GM18909 (cell line): Measurements from ENCODE around the gene CHI3L2.

Source experiments
- ATAC-seq: cut with Tn5 transposase; IDR thresholded peaks from one replicate; pipeline ENCODE4 v1.9.1; 2021; ENCODE audit warnings: mild to moderate bottlenecking; ENCODE audit not compliant: unreplicated experiment, poor library complexity

The CHI3L2 gene

GRCh38 chr1:111218701-111219556 lies 8.6 kb upstream of the CHI3L2 start:
- ATAC-seq, result no peak

- ATAC-seq, result peak; percentile 29
Observed at GRCh38 chr1:111219557-111220286, 7.8 kb upstream of the CHI3L2 start.

GRCh38 chr1:111220302-111220890 lies 7.1 kb upstream of the CHI3L2 start:
- no peak for ATAC-seq

- ATAC-seq, result no peak
Observed at GRCh38 chr1:111221276-111221632, 6.3 kb upstream of the CHI3L2 start.

- peak; percentile 64 for ATAC-seq
Observed at GRCh38 chr1:111221633-111222291, 5.8 kb upstream of the CHI3L2 start.

- ATAC-seq, result peak; percentile 8
Observed at GRCh38 chr1:111222308-111223125, 5.0 kb upstream of the CHI3L2 start.

GRCh38 chr1:111223126-111223685 lies 4.3 kb upstream of the CHI3L2 start:
- ATAC-seq, result no peak

GRCh38 chr1:111225091-111225490 lies 2.4 kb upstream of the CHI3L2 start:
- ATAC-seq, result no peak

GRCh38 chr1:111225717-111226400 lies 1.7 kb upstream of the CHI3L2 start:
- no peak for ATAC-seq

GRCh38 chr1:111227851-111228747 lies 586 bp downstream of the CHI3L2 start:
- no peak for ATAC-seq

GRCh38 chr1:111228748-111229126 lies 1.2 kb downstream of the CHI3L2 start:
- ATAC-seq, result no peak

GRCh38 chr1:111232134-111232533 lies 4.6 kb downstream of the CHI3L2 start:
- ATAC-seq, result no peak

GRCh38 chr1:111234258-111234657 lies 6.7 kb downstream of the CHI3L2 start:
- no peak for ATAC-seq

GRCh38 chr1:111234866-111235265 lies 7.4 kb downstream of the CHI3L2 start:
- no peak for ATAC-seq

- no peak for ATAC-seq
Observed at GRCh38 chr1:111236379-111236778, 8.9 kb downstream of the CHI3L2 start.

- ATAC-seq, result no peak
Observed at GRCh38 chr1:111236806-111237205, 9.3 kb downstream of the CHI3L2 start.

GRCh38 chr1:111238056-111238795 lies 10.7 kb downstream of the CHI3L2 start:
- ATAC-seq, result no peak
